Cardiac muscle cell (in vitro differentiated cells and primary cell): ENCODE measurements around the gene BFSP2. TPM values are rescaled to one million over a fixed set of nuclear protein-coding genes. Genes with fewer than 3 reads are reported as not detected.

Source experiments
- DNase-seq, 2 donors: peaks; one replicate each; pipeline versions ENCODE4 v3.0.0 to v3.0.0-alpha.2; 2010 to 2017; ENCODE audit warnings: low read depth in 1 of 2, low spot score in 1 of 2
- H3K27ac ChIP-seq: fragments of 200-600 bp; sonication (generic); 2 replicates; pipeline ENCODE4 v1.5.1; 2016
- H3K27me3 ChIP-seq: fragments of 200-600 bp; sonication (generic); 2 replicates; pipeline ENCODE4 v1.6.0; 2016; ENCODE audit warnings: control low read depth
- H3K36me3 ChIP-seq: fragments of 200-600 bp; sonication (generic); 2 replicates; pipeline ENCODE4 v1.5.1; 2016; ENCODE audit warnings: control low read depth
- H3K4me1 ChIP-seq: fragments of 200-600 bp; sonication (generic); 2 replicates; pipeline ENCODE4 v1.8.1; 2017; ENCODE audit warnings: low read depth, mild to moderate bottlenecking, mixed run types
- H3K4me3 ChIP-seq: fragments of 200-600 bp; sonication (generic); 2 replicates; pipeline ENCODE4 v1.5.1; 2016; ENCODE audit warnings: mild to moderate bottlenecking
- H3K9me3 ChIP-seq: fragments of 200-600 bp; sonication (generic); 2 replicates; pipeline ENCODE4 v1.5.1; 2017; ENCODE audit warnings: low read depth, mild to moderate bottlenecking, control low read depth
- polyA plus RNA-seq: library from polyadenylated mRNA; unstranded; fragments of >200 nt; fragmentation: Nextera tagmentation; extraction: Ambion mirVana; gene quantifications from 2 replicates; pipeline ENCODE4 v1.2.1, GENCODE V29; 2016
- total RNA-seq: library from RNA; depleted of rRNA; stranded (reverse); fragments of >200 nt; gene quantifications from 2 replicates; pipeline ENCODE4 v1.2.3, GENCODE V29; 2016
- TF ChIP-seq, protein P1 (sequence below): IDR thresholded peaks from 2 replicates; pipeline ENCODE4 v1.5.1; 2012; ENCODE audit warnings: low read depth, mild to moderate bottlenecking, low read length

BFSP2 gene
- total and polyA plus RNA-seq, 2 experiments from 2014 or later = not detected

DNA sequence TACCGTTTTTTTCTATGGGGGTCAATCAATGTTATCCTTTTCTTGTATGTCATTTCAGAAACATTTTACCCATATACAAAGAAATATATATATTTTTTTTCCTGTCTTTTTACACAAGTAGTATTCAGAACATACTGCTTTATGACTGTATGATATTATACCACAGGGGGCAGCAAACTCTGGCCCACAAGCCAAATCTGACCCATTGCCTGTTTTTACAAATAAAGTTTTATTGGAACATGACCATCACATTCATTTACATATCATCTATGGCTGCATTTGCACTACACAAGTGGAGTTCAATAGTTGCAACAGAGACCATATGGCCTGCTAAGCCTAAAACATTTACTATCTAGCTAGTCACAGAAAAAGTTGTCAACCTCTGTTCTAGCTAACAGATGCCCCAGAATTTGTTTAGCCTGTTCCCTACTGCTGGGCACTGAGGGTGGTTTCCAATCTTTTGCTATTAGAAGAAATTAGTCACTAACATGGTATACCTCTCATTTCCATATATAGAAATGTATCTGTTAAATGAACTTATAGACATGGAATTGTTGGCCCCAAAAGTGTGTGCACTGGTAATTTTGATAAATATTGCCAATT, 57.7 kb downstream of the BFSP2 start:
- Histone ChIP-seq H3K9me3 (no peaks in the 10 kb centered on the region), H3K27ac (no peak overlapping the region), H3K27me3 (no peaks in the 10 kb centered on the region), H3K36me3 (no peaks in the 10 kb centered on the region), H3K4me3 (no peak overlapping the region), H3K4me1 (no peaks in the 10 kb centered on the region)
- peak in 1 of 2 donors; percentile 20 for DNase-seq
- TF ChIP-seq, protein P1, sequence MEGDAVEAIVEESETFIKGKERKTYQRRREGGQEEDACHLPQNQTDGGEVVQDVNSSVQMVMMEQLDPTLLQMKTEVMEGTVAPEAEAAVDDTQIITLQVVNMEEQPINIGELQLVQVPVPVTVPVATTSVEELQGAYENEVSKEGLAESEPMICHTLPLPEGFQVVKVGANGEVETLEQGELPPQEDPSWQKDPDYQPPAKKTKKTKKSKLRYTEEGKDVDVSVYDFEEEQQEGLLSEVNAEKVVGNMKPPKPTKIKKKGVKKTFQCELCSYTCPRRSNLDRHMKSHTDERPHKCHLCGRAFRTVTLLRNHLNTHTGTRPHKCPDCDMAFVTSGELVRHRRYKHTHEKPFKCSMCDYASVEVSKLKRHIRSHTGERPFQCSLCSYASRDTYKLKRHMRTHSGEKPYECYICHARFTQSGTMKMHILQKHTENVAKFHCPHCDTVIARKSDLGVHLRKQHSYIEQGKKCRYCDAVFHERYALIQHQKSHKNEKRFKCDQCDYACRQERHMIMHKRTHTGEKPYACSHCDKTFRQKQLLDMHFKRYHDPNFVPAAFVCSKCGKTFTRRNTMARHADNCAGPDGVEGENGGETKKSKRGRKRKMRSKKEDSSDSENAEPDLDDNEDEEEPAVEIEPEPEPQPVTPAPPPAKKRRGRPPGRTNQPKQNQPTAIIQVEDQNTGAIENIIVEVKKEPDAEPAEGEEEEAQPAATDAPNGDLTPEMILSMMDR = peak; percentile 19

DNA sequence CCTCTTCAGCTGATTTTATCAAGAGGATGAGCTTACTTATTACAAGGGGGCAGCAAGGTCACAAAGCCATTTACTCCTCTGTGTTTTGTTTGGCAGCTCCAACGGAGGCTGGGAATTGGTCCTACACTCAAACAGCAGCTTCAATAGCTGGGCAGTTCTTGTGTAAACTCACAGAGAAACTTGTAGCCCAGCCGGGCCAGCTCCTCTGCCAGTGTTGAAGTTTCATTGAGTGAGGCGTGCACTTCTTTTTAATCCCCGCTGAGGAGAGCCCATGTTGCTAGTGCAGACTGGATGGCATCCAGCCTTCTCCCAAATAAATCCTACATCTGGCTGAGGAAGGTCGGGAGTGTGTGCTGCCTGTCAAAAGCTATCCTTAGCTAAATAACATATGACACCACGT, 59.5 kb downstream of the BFSP2 start:
- Histone ChIP-seq H3K27ac (no peak overlapping the region), H3K4me1 (no peaks in the 10 kb centered on the region), H3K4me3 (no peak overlapping the region), H3K9me3 (no peaks in the 10 kb centered on the region), H3K27me3 (no peaks in the 10 kb centered on the region), H3K36me3 (no peaks in the 10 kb centered on the region)
- TF ChIP-seq, protein P1 = no peak
- DNase-seq = peak in 1 of 2 donors; percentile 21

DNA sequence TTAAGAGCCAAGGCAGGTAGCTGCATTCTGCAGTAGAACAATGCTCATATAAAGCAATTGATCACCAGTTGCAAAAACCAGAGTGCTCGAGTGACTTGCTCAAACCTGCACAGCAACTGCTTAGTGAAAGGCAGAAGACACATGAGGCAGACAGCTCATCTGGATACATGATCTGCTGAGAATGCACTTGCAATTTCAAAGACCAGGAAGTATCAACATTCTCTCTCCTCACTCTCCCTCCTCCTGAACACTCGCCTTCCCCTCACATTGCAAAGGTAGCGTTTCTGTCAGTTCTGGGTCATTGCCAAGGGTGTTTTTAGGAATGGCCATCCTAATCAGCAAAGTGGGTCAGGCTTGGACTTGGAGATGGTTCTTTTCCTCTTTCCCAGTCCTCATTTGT, 61.0 kb downstream of the BFSP2 start:
- TF ChIP-seq, protein P1 = no peak
- H3K9me3 ChIP-seq = no peaks in the 10 kb centered on the region
- no peak overlapping the region for H3K27ac ChIP-seq
- no peaks in the 10 kb centered on the region for H3K27me3 ChIP-seq
- no peak overlapping the region for H3K4me3 ChIP-seq
- no peaks in the 10 kb centered on the region for H3K4me1 ChIP-seq
- H3K36me3 ChIP-seq = no peaks in the 10 kb centered on the region
- no peak for DNase-seq

DNA sequence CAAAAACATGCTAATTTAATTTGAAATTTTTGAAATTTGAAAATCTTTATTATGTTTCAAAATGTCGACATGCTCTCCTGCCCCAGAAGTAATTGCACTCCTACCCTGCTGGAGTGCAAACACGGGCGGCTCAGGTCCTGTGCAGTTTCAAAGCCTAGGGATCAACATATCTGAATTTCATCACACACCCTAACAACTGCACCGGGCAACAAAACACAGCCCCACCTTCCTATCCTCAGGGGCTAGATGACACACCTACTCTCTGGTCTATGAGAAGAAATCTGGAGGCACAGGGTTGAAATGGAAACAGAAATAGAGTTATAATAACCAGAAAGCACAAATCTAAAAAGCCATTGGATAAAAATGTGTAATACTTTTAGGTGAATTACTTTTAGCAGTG, 61.4 kb downstream of the BFSP2 start:
- no peaks in the 10 kb centered on the region for H3K27me3 ChIP-seq
- TF ChIP-seq, protein P1 = no peak
- H3K9me3 ChIP-seq = no peaks in the 10 kb centered on the region
- H3K27ac ChIP-seq = no peak overlapping the region
- no peaks in the 10 kb centered on the region for H3K4me1 ChIP-seq
- no peaks in the 10 kb centered on the region for H3K36me3 ChIP-seq
- H3K4me3 ChIP-seq = no peak overlapping the region
- no peak for DNase-seq

DNA sequence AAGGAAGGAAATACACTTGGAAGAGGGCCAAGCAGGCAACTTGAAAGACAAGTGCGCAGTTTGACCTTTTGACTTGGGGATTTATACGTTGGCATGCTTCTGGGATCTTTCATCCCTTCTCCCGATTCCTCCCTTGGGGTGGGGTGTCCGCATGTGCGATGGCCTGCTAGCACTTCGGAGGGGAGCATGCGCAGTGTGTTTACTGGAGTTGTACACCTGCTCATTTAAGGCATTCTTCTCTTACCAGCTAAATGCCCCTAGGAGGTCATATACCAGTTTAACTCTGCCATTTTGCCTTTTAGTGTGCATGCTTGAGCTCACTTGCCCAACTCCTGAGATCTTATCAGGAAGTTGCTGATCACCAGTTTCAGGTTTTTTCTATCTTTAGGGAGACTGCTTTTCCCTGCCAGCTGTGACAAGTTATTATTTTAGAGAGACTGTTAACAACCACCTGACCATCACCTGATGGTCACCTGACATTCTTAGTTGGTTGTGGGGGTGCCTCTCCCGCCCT, 63.5 kb downstream of the BFSP2 start:
- Histone ChIP-seq H3K4me3 (no peak overlapping the region), H3K4me1 (no peaks in the 10 kb centered on the region)
- TF ChIP-seq, protein P1 = no peak

DNA sequence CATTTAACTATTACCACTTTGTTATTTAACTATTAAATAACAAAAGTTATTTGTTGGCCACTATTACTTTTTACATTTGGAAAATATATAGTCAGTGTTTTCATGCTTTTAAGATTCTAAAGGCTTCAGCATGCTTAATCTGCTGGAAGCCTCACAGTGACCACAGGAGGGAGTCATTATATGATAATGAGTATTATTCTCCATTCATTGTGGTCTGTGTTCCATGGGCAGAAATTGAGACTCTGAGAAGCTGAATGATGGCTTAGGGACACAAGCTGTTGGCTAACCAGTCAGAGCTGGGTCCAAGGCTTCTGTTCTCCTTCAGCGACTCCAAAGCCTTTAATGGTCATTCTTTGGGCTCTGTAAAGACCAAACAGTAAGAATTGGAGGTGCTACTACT, 64.7 kb downstream of the BFSP2 start:
- TF ChIP-seq, protein P1 = peak; percentile 54
- peak in 1 of 2 donors; percentile 61 for DNase-seq
- no peaks in the 10 kb centered on the region for H3K36me3 ChIP-seq
- H3K4me1 ChIP-seq = no peaks in the 10 kb centered on the region
- H3K27me3 ChIP-seq = no peaks in the 10 kb centered on the region
- H3K4me3 ChIP-seq = no peak overlapping the region
- no peak overlapping the region for H3K27ac ChIP-seq
- H3K9me3 ChIP-seq = no peaks in the 10 kb centered on the region

More for the DNA sequence above, 63.5 kb downstream of the BFSP2 start:
- no peak for DNase-seq
- H3K27ac ChIP-seq = no peak overlapping the region
- no peaks in the 10 kb centered on the region for H3K9me3 ChIP-seq
- no peaks in the 10 kb centered on the region for H3K27me3 ChIP-seq
- no peaks in the 10 kb centered on the region for H3K36me3 ChIP-seq
